Measurements from ENCODE around the gene NPFF.

The NPFF gene

GRCh38 chr12:53479331-53479730, 28.0 kb downstream of the NPFF start:
- no peak for DNase-seq (ENCODE audit: extremely low read depth in 1 of 2, low read depth in 1 of 2)

- no peak for DNase-seq (ENCODE audit: extremely low read depth in 1 of 2, low read depth in 1 of 2)
Observed at GRCh38 chr12:53478865-53479264, 28.4 kb downstream of the NPFF start.

GRCh38 chr12:53476769-53477209, 30.5 kb downstream of the NPFF start:
- no peak for DNase-seq (ENCODE audit: extremely low read depth in 1 of 2, low read depth in 1 of 2)

GRCh38 chr12:53474819-53475218, 32.5 kb downstream of the NPFF start:
- DNase-seq (ENCODE audit: extremely low read depth in 1 of 2, low read depth in 1 of 2), result no peak

- DNase-seq (ENCODE audit: extremely low read depth in 1 of 2, low read depth in 1 of 2), result no peak
Observed at GRCh38 chr12:53474077-53474476, 33.2 kb downstream of the NPFF start.

- DNase-seq (ENCODE audit: extremely low read depth in 1 of 2, low read depth in 1 of 2), result no peak
Observed at GRCh38 chr12:53472056-53472582, 35.2 kb downstream of the NPFF start.

GRCh38 chr12:53468282-53468681, 39.0 kb downstream of the NPFF start:
- no peak for DNase-seq (ENCODE audit: extremely low read depth in 1 of 2, low read depth in 1 of 2)

GRCh38 chr12:53467880-53468279, 39.4 kb downstream of the NPFF start:
- no peak for DNase-seq (ENCODE audit: extremely low read depth in 1 of 2, low read depth in 1 of 2)

GRCh38 chr12:53467082-53467481, 40.2 kb downstream of the NPFF start:
- no peak for DNase-seq (ENCODE audit: extremely low read depth in 1 of 2, low read depth in 1 of 2)

- no peak for DNase-seq (ENCODE audit: extremely low read depth in 1 of 2, low read depth in 1 of 2)
Observed at GRCh38 chr12:53466640-53467039, 40.6 kb downstream of the NPFF start.

GRCh38 chr12:53465679-53466078, 41.6 kb downstream of the NPFF start:
- DNase-seq (ENCODE audit: extremely low read depth in 1 of 2, low read depth in 1 of 2), result no peak

GRCh38 chr12:53464685-53465418, 42.4 kb downstream of the NPFF start:
- no peak for DNase-seq (ENCODE audit: extremely low read depth in 1 of 2, low read depth in 1 of 2)

GRCh38 chr12:53463802-53464560, 43.3 kb downstream of the NPFF start:
- DNase-seq (ENCODE audit: extremely low read depth in 1 of 2, low read depth in 1 of 2), result no peak

GRCh38 chr12:53462935-53463334, 44.3 kb downstream of the NPFF start:
- no peak for DNase-seq (ENCODE audit: extremely low read depth in 1 of 2, low read depth in 1 of 2)

GRCh38 chr12:53461591-53461990, 45.7 kb downstream of the NPFF start:
- no peak for DNase-seq (ENCODE audit: extremely low read depth in 1 of 2, low read depth in 1 of 2)

GRCh38 chr12:53461059-53461458, 46.2 kb downstream of the NPFF start:
- DNase-seq (ENCODE audit: extremely low read depth in 1 of 2, low read depth in 1 of 2), result no peak

- DNase-seq (ENCODE audit: extremely low read depth in 1 of 2, low read depth in 1 of 2), result no peak
Observed at GRCh38 chr12:53459097-53459496, 48.2 kb downstream of the NPFF start.

All from activated CD8-positive, alpha-beta memory T cell treated with anti-CD3 and anti-CD28 coated beads for 1 hour (primary cell).